HT1080 (cell line): Measurements from ENCODE around the gene KRTCAP2. TPM values are rescaled to one million over a fixed set of nuclear protein-coding genes. Genes with fewer than 3 reads are reported as not detected.

Experiments
- small RNA-seq: library from RNA; depleted of rRNA; stranded (forward); fragments of <200 nt; gene quantifications from one replicate; pipeline ENCODE3, GENCODE V24; 2014
- total RNA-seq: library from RNA; depleted of rRNA; stranded (reverse); fragments of >200 nt; shearing (Covaris generic); gene quantifications from 2 replicates; pipeline ENCODE4 v1.2.3, GENCODE V29; 2014; rRNA removed

The KRTCAP2 gene
- total RNA-seq, 1 experiment from 2014 or later = 170 TPM

Small RNA genes lying within 50 kb of the gene (small RNA-seq; reads per million reads assigned to genes)
- gene HMGN2P18 = not detected
- not detected for gene RF00019

Other genes with a start within 250 kb of the KRTCAP2 start
- gene PMVK, start 236.6 kb downstream of the KRTCAP2 start, total RNA-seq = 6.2 and 10.8 TPM in 2 replicates
- gene PBXIP1, start 217.2 kb downstream of the KRTCAP2 start, total RNA-seq = 12.0 and 13.9 TPM in 2 replicates
- 26.3 and 32.4 TPM in 2 replicates for gene PYGO2, start 211.5 kb downstream of the KRTCAP2 start, total RNA-seq
- 126 and 173 TPM in 2 replicates for gene SHC1, start 202.6 kb downstream of the KRTCAP2 start, total RNA-seq
- 210 and 222 TPM in 2 replicates for gene CKS1B, start 198.6 kb downstream of the KRTCAP2 start, total RNA-seq
- gene FLAD1, start 190.0 kb downstream of the KRTCAP2 start, total RNA-seq = 49.5 and 50.0 TPM in 2 replicates
- gene LENEP, start 179.7 kb downstream of the KRTCAP2 start, total RNA-seq = 0.64 TPM in 1 of 2 replicates, not detected in the other
- 18.9 and 22.2 TPM in 2 replicates for gene ZBTB7B, start 170.5 kb downstream of the KRTCAP2 start, total RNA-seq
- 0.03 TPM in 1 of 2 replicates, not detected in the other for gene DCST2, start 139.5 kb downstream of the KRTCAP2 start, total RNA-seq
- 0.17 TPM in 1 of 2 replicates, not detected in the other for gene DCST1, start 139.5 kb downstream of the KRTCAP2 start, total RNA-seq
- 198 and 262 TPM in 2 replicates for gene ADAM15, start 122.0 kb downstream of the KRTCAP2 start, total RNA-seq
- gene EFNA4, start 109.6 kb downstream of the KRTCAP2 start, total RNA-seq = 8.4 and 11.0 TPM in 2 replicates
- gene EFNA3, start 94.5 kb downstream of the KRTCAP2 start, total RNA-seq = 3.3 and 7.0 TPM in 2 replicates
- 1.4 and 3.6 TPM in 2 replicates for gene EFNA1, start 45.4 kb downstream of the KRTCAP2 start, total RNA-seq
- 36.9 and 42.2 TPM in 2 replicates for gene SLC50A1, start 37.5 kb downstream of the KRTCAP2 start, total RNA-seq
- 36.0 and 42.9 TPM in 2 replicates for gene DPM3, start 32.8 kb downstream of the KRTCAP2 start, total RNA-seq
- 3.1 and 4.1 TPM in 2 replicates for gene TRIM46, start 545 bp upstream of the KRTCAP2 start, total RNA-seq
- 2.7 and 3.1 TPM in 2 replicates for gene THBS3, start 34.6 kb upstream of the KRTCAP2 start, total RNA-seq
- gene MTX1, start 35.4 kb upstream of the KRTCAP2 start, total RNA-seq = 50.0 and 54.0 TPM in 2 replicates
- 7.7 and 15.3 TPM in 2 replicates for gene ENTREP3, start 82.2 kb upstream of the KRTCAP2 start, total RNA-seq
- gene SCAMP3, start 89.1 kb upstream of the KRTCAP2 start, total RNA-seq = 124 and 158 TPM in 2 replicates
- 19.1 and 26.0 TPM in 2 replicates for gene CLK2, start 100.2 kb upstream of the KRTCAP2 start, total RNA-seq
- gene HCN3, start 104.2 kb upstream of the KRTCAP2 start, total RNA-seq = 0.84 and 1.1 TPM in 2 replicates
- not detected in 2 replicates for gene PKLR, start 128.1 kb upstream of the KRTCAP2 start, total RNA-seq
- gene FDPS, start 135.6 kb upstream of the KRTCAP2 start, total RNA-seq = 233 and 262 TPM in 2 replicates
- gene RUSC1, start 147.6 kb upstream of the KRTCAP2 start, total RNA-seq = 40.1 and 46.7 TPM in 2 replicates